HEK293 (cell line): Measurements from ENCODE around the gene DEUP1.

Experiments used
- CTCF ChIA-PET: fragments of 350-600 bp; formaldehyde crosslinking; extraction: SDS; loops from one replicate; lab custom pipeline; 2021; ENCODE audit warnings: antibody characterized with exemption; lab: Yijun Ruan, JAX
- POLR2A ChIA-PET: fragments of 300-600 bp; formaldehyde crosslinking; extraction: SDS; loops from one replicate; lab custom pipeline; 2020; ENCODE audit warnings: antibody characterized with exemption, inconsistent platforms; lab: Yijun Ruan, JAX
- H3K27ac ChIP-seq: fragments of 200-500 bp; sonication (Bioruptor generic); 2 replicates; pipeline ENCODE4 v1.5.1; 2014; ENCODE audit warnings: low read depth, low read length, control low read depth, inconsistent platforms; ENCODE audit errors: extremely low read depth
- H3K36me3 ChIP-seq, 2 experiments: fragments of 200-500 bp in 1 of 2; sonication (Bioruptor generic) in 1 of 2; 1 replicate in 1 of 2; 2 replicates in 1 of 2; pipeline ENCODE4 v1.5.1; 2014 to 2017; ENCODE audit warnings: inconsistent platforms in 2 of 2, low read length in 2 of 2; ENCODE audit not compliant: control insufficient read depth in 2 of 2, insufficient read depth in 1 of 2
- H3K4me1 ChIP-seq: fragments of 200-500 bp; sonication (Bioruptor generic); 2 replicates; pipeline ENCODE4 v1.5.1; 2014; ENCODE audit warnings: mild to moderate bottlenecking, low read length, inconsistent platforms; ENCODE audit not compliant: control insufficient read depth, insufficient read depth
- H3K4me3 ChIP-seq: 2 replicates; pipeline ENCODE4 v1.5.1; 2011; ENCODE audit warnings: low read depth, mild to moderate bottlenecking, control low read depth, low read length, moderate library complexity
- H3K9me3 ChIP-seq: fragments of 200-500 bp; sonication (Bioruptor generic); 2 replicates; pipeline ENCODE4 v1.5.1; 2014; ENCODE audit warnings: low read depth, low read length, inconsistent platforms; ENCODE audit not compliant: control insufficient read depth, insufficient read depth
- EGR2 ChIP-seq: fragments of 450-650 bp; formaldehyde crosslinking; IDR thresholded peaks from 2 replicates; pipeline ENCODE4 v1.5.1; 2016; ENCODE audit warnings: low read depth, missing biosample characterization, missing genetic modification characterization
- FEZF1 ChIP-seq: fragments of 450-650 bp; formaldehyde crosslinking; IDR thresholded peaks from 2 replicates; pipeline ENCODE4 v1.5.1; 2016; ENCODE audit warnings: missing biosample characterization, missing genetic modification characterization
- GFI1B ChIP-seq: fragments of 450-650 bp; formaldehyde crosslinking; IDR thresholded peaks from 2 replicates; pipeline ENCODE4 v1.5.1; 2016; ENCODE audit warnings: missing biosample characterization, missing genetic modification characterization
- INSM2 ChIP-seq: fragments of 450-650 bp; formaldehyde crosslinking; IDR thresholded peaks from 2 replicates; pipeline ENCODE4 v1.5.1; 2016; ENCODE audit warnings: missing biosample characterization, missing genetic modification characterization
- KLF10 ChIP-seq: fragments of 450-650 bp; IDR thresholded peaks from 2 replicates; pipeline ENCODE4 v1.5.1; 2018; ENCODE audit warnings: missing biosample characterization, mild to moderate bottlenecking, missing genetic modification characterization
- OSR2 ChIP-seq: fragments of 450-650 bp; formaldehyde crosslinking; IDR thresholded peaks from 2 replicates; pipeline ENCODE4 v1.5.1; 2016; ENCODE audit warnings: missing biosample characterization, missing genetic modification characterization
- SP3 ChIP-seq: fragments of 450-650 bp; formaldehyde crosslinking; IDR thresholded peaks from 2 replicates; pipeline ENCODE4 v1.5.1; 2016; ENCODE audit warnings: missing biosample characterization, missing genetic modification characterization
- TCF7L2 ChIP-seq: IDR thresholded peaks from 2 replicates; pipeline ENCODE4 v1.6.1; 2011; ENCODE audit warnings: low read depth, mild to moderate bottlenecking, inconsistent platforms, low read length, moderate library complexity, borderline replicate concordance
- ZBTB21 ChIP-seq: fragments of 450-650 bp; formaldehyde crosslinking; IDR thresholded peaks from 2 replicates; pipeline ENCODE4 v1.5.1; 2017; ENCODE audit warnings: missing biosample characterization, missing genetic modification characterization
- ZFP3 ChIP-seq: fragments of 450-650 bp; formaldehyde crosslinking; IDR thresholded peaks from 2 replicates; pipeline ENCODE4 v1.5.1; 2016; ENCODE audit warnings: low read depth, missing biosample characterization, missing genetic modification characterization
- ZNF132 ChIP-seq: fragments of 450-650 bp; formaldehyde crosslinking; IDR thresholded peaks from 2 replicates; pipeline ENCODE4 v1.5.1; 2017; ENCODE audit warnings: missing biosample characterization, missing genetic modification characterization, borderline replicate concordance
- ZNF140 ChIP-seq: fragments of 450-650 bp; formaldehyde crosslinking; IDR thresholded peaks from 2 replicates; pipeline ENCODE4 v1.5.1; 2016; ENCODE audit warnings: missing biosample characterization, missing genetic modification characterization
- ZNF174 ChIP-seq: fragments of 450-650 bp; formaldehyde crosslinking; IDR thresholded peaks from 2 replicates; pipeline ENCODE4 v1.5.0; 2017; ENCODE audit warnings: missing biosample characterization, mild to moderate bottlenecking, missing genetic modification characterization
- ZNF292 ChIP-seq: fragments of 450-650 bp; formaldehyde crosslinking; IDR thresholded peaks from 2 replicates; pipeline ENCODE4 v1.5.1; 2016; ENCODE audit warnings: low read depth, missing biosample characterization, missing genetic modification characterization, borderline replicate concordance
- ZNF341 ChIP-seq: fragments of 450-650 bp; formaldehyde crosslinking; IDR thresholded peaks from 2 replicates; pipeline ENCODE4; 2016; ENCODE audit warnings: low read depth, missing biosample characterization, missing genetic modification characterization
- ZNF416 ChIP-seq: fragments of 450-650 bp; formaldehyde crosslinking; IDR thresholded peaks from 2 replicates; pipeline ENCODE4 v1.5.1; 2016; ENCODE audit warnings: missing biosample characterization, missing genetic modification characterization
- ZNF561 ChIP-seq: fragments of 450-650 bp; IDR thresholded peaks from 2 replicates; pipeline ENCODE4 v1.5.1; 2018; ENCODE audit warnings: missing biosample characterization, missing genetic modification characterization, borderline replicate concordance
- ZNF624 ChIP-seq: fragments of 450-650 bp; formaldehyde crosslinking; IDR thresholded peaks from 2 replicates; pipeline ENCODE4 v1.5.1; 2017; ENCODE audit warnings: missing biosample characterization, missing genetic modification characterization
- ZNF626 ChIP-seq: fragments of 450-650 bp; sonication (Bioruptor Pico); formaldehyde crosslinking; IDR thresholded peaks from 2 replicates; pipeline ENCODE4 v1.5.1; 2018; ENCODE audit warnings: missing biosample characterization, missing genetic modification characterization, inconsistent platforms
- ZSCAN16 ChIP-seq: fragments of 450-650 bp; formaldehyde crosslinking; IDR thresholded peaks from 2 replicates; pipeline ENCODE4 v1.5.1; 2016; ENCODE audit warnings: missing biosample characterization, missing genetic modification characterization
- ZSCAN30 ChIP-seq: fragments of 450-650 bp; IDR thresholded peaks from 2 replicates; pipeline ENCODE4 v1.5.1; 2018; ENCODE audit warnings: missing biosample characterization, mild to moderate bottlenecking, missing genetic modification characterization, moderate library complexity
- TF ChIP-seq, protein P1 (sequence below): fragments of 450-650 bp; formaldehyde crosslinking; IDR thresholded peaks from 2 replicates; pipeline ENCODE4 v1.5.1; 2016; ENCODE audit warnings: missing biosample characterization, missing genetic modification characterization, low read depth
- TF ChIP-seq, protein P2 (sequence below): fragments of 450-650 bp; formaldehyde crosslinking; IDR thresholded peaks from 2 replicates; pipeline ENCODE4 v1.5.1; 2017; ENCODE audit warnings: missing biosample characterization, missing genetic modification characterization
- TF ChIP-seq, protein P3 (sequence below): fragments of 450-650 bp; formaldehyde crosslinking; IDR thresholded peaks from 2 replicates; pipeline ENCODE4 v1.5.1; 2016; ENCODE audit warnings: missing biosample characterization, missing genetic modification characterization, borderline replicate concordance

DEUP1 gene

DNA sequence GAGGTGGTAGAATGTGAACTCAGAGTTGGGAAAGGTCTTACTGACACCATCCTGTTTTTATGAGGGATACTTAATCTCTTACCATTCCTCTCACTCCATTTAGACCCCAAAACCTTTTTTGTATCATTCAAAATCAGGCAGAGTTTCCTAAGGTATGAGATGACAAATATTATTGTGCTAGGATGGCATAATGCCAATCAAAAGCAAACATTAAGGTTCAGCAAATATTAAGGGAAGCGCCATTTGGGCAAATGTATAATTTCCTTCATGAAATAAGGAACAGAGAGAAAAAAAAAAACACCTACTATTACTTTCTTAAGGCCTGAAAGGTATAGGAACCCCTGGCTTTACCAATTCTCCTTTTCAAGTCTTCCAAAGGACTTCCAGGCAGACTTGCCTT lies 150.2 kb downstream of the DEUP1 start:
- POLR2A ChIA-PET = no interaction called here
- H3K27ac ChIP-seq = no peak overlapping the region
- TF ChIP-seq ZSCAN30 (no peak), GFI1B (tag by site-specific recombination) (no peak), ZNF132 (tag by site-specific recombination) (no peak), ZBTB21 (no peak), ZNF416 (tag by site-specific recombination) (no peak), FEZF1 (no peak), TCF7L2 (no peak), ZNF140 (tag by site-specific recombination) (no peak), SP3 (tag by site-specific recombination) (no peak), OSR2 (tag by site-specific recombination) (no peak), ZNF626 (tag by site-specific recombination) (no peak), ZNF292 (tag by site-specific recombination) (no peak)
- TF ChIP-seq, protein P1, sequence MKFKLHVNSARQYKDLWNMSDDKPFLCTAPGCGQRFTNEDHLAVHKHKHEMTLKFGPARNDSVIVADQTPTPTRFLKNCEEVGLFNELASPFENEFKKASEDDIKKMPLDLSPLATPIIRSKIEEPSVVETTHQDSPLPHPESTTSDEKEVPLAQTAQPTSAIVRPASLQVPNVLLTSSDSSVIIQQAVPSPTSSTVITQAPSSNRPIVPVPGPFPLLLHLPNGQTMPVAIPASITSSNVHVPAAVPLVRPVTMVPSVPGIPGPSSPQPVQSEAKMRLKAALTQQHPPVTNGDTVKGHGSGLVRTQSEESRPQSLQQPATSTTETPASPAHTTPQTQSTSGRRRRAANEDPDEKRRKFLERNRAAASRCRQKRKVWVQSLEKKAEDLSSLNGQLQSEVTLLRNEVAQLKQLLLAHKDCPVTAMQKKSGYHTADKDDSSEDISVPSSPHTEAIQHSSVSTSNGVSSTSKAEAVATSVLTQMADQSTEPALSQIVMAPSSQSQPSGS = no peak
- no peak overlapping the region for H3K4me3 ChIP-seq
- H3K4me1 ChIP-seq = no peaks in the 10 kb centered on the region
- CTCF ChIA-PET = no interaction called here
- peaks cover 0 to 5% of the 10 kb centered on the region in 2 experiments; a peak in 1 of 3 replicates for H3K36me3 ChIP-seq
- no peaks in the 10 kb centered on the region for H3K9me3 ChIP-seq

DNA sequence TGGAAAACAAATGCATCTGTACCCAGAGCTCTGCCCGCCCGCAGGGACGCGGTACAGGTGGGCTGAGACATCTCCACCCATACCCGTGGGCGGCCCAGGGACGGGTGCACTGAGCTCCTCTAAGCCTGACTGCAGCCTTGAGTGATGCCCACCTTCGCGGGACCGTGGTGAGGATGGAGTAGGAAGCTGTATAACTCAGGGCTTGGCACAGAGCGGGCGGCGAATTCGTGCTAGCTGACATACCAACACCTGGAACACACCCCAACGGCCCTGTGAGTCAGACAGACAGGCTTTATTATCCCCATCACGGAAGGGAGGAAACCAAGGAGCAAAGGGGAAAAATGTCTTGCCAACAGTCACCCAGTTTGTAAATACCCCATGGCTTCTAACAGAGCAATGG lies 150.7 kb downstream of the DEUP1 start:
- no peak overlapping the region for H3K4me3 ChIP-seq
- POLR2A ChIA-PET = no interaction called here
- CTCF ChIA-PET = no interaction called here
- H3K4me1 ChIP-seq = no peaks in the 10 kb centered on the region
- H3K9me3 ChIP-seq = no peaks in the 10 kb centered on the region
- H3K36me3 ChIP-seq = peaks cover 0 to 5% of the 10 kb centered on the region in 2 experiments; a peak in 1 of 3 replicates
- TF ChIP-seq INSM2 (tag by site-specific recombination) = no peak
- TF ChIP-seq, protein P2, sequence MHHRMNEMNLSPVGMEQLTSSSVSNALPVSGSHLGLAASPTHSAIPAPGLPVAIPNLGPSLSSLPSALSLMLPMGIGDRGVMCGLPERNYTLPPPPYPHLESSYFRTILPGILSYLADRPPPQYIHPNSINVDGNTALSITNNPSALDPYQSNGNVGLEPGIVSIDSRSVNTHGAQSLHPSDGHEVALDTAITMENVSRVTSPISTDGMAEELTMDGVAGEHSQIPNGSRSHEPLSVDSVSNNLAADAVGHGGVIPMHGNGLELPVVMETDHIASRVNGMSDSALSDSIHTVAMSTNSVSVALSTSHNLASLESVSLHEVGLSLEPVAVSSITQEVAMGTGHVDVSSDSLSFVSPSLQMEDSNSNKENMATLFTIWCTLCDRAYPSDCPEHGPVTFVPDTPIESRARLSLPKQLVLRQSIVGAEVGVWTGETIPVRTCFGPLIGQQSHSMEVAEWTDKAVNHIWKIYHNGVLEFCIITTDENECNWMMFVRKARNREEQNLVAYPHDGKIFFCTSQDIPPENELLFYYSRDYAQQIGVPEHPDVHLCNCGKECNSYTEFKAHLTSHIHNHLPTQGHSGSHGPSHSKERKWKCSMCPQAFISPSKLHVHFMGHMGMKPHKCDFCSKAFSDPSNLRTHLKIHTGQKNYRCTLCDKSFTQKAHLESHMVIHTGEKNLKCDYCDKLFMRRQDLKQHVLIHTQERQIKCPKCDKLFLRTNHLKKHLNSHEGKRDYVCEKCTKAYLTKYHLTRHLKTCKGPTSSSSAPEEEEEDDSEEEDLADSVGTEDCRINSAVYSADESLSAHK (tag by site-specific recombination) = no peak
- no peak for TF ChIP-seq KLF10
- peak; percentile 31; the same call in 1 of the 2 replicates for TF ChIP-seq EGR2
- H3K27ac ChIP-seq = no peak overlapping the region

DNA sequence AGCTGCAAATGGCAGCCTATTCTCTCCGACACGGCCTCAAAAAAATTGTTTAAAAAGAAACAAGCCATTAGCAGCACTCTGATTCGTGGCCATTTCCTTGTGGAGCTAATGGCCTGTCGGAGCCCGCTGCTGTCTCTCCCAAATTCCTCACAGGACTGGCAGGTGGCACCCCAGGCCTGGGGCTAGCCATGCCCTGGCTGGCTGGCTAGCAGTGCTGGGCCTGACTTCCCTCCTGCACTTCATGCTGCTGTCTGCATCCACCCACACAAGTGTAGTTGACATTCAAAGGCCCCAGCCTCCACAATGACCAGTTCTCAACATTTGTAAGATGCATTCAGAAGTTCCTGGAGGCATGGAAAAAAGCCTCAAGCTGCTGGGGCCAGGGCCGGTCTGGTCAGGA lies 151.2 kb downstream of the DEUP1 start:
- no peaks in the 10 kb centered on the region for H3K9me3 ChIP-seq
- ChIA-PET POLR2A (no interaction called here), CTCF (no interaction called here)
- H3K4me1 ChIP-seq = no peaks in the 10 kb centered on the region
- H3K4me3 ChIP-seq = no peak overlapping the region
- H3K36me3 ChIP-seq = peaks cover 0 to 5% of the 10 kb centered on the region in 2 experiments; a peak in 1 of 3 replicates
- no peak overlapping the region for H3K27ac ChIP-seq
- TF ChIP-seq ZNF561 (tag by site-specific recombination) (no peak), ZFP3 (tag by site-specific recombination) (no peak), ZNF624 (tag by site-specific recombination) (no peak), ZSCAN16 (tag by site-specific recombination) (no peak), ZNF341 (tag by site-specific recombination) (no peak), ZNF174 (no peak), SP3 (tag by site-specific recombination) (no peak)
- TF ChIP-seq, protein P3, sequence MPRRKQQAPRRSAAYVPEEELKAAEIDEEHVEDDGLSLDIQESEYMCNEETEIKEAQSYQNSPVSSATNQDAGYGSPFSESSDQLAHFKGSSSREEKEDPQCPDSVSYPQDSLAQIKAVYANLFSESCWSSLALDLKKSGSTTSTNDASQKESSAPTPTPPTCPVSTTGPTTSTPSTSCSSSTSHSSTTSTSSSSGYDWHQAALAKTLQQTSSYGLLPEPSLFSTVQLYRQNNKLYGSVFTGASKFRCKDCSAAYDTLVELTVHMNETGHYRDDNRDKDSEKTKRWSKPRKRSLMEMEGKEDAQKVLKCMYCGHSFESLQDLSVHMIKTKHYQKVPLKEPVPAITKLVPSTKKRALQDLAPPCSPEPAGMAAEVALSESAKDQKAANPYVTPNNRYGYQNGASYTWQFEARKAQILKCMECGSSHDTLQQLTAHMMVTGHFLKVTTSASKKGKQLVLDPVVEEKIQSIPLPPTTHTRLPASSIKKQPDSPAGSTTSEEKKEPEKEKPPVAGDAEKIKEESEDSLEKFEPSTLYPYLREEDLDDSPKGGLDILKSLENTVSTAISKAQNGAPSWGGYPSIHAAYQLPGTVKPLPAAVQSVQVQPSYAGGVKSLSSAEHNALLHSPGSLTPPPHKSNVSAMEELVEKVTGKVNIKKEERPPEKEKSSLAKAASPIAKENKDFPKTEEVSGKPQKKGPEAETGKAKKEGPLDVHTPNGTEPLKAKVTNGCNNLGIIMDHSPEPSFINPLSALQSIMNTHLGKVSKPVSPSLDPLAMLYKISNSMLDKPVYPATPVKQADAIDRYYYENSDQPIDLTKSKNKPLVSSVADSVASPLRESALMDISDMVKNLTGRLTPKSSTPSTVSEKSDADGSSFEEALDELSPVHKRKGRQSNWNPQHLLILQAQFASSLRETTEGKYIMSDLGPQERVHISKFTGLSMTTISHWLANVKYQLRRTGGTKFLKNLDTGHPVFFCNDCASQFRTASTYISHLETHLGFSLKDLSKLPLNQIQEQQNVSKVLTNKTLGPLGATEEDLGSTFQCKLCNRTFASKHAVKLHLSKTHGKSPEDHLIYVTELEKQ (tag by site-specific recombination) = no peak
